Esophagus (tissue), 2 donors: Measurements from ENCODE around the gene MINK1. TPM values are rescaled to one million over a fixed set of nuclear protein-coding genes. Genes with fewer than 3 reads are reported as not detected.
"Not testable (repeated sequence)": the region's sequence is repeated elsewhere in the genome, so short reads cannot be mapped to it uniquely, and the experiment has no call there.

Experiments used
- H3K27ac ChIP-seq, 2 donors: one replicate each; pipeline ENCODE4 v1.5.1; 2013; ENCODE audit warnings: low read depth in 2 of 2, mild to moderate bottlenecking in 2 of 2, inconsistent platforms in 1 of 2, low read length in 1 of 2, moderate library complexity in 1 of 2
- H3K27me3 ChIP-seq, 2 donors: one replicate each; pipeline ENCODE4 v1.6.1; 2013; ENCODE audit warnings: low read length in 2 of 2, control low read depth in 1 of 2, mild to moderate bottlenecking in 1 of 2; ENCODE audit not compliant: insufficient read depth in 2 of 2, control insufficient read depth in 1 of 2
- H3K36me3 ChIP-seq, 2 donors: one replicate each; pipeline ENCODE4 v1.6.1; 2013; ENCODE audit warnings: low read length in 1 of 2; ENCODE audit not compliant: control insufficient read depth in 2 of 2, insufficient read depth in 2 of 2
- H3K4me1 ChIP-seq, 2 donors: one replicate each; pipeline ENCODE4 v1.6.1; 2013; ENCODE audit warnings: low read length in 1 of 2; ENCODE audit not compliant: control insufficient read depth in 2 of 2, insufficient read depth in 2 of 2
- H3K4me3 ChIP-seq, 2 donors: one replicate each; pipeline ENCODE4 v1.5.1; 2013; ENCODE audit warnings: low read length in 2 of 2, mild to moderate bottlenecking in 2 of 2, low read depth in 1 of 2, moderate library complexity in 1 of 2
- H3K9me3 ChIP-seq, 2 donors: one replicate each; pipeline ENCODE4 v1.6.1; 2013; ENCODE audit warnings: mild to moderate bottlenecking in 2 of 2, low read depth in 1 of 2, low read length in 1 of 2, moderate library complexity in 1 of 2; ENCODE audit not compliant: control insufficient read depth in 2 of 2, insufficient read depth in 1 of 2
- WGBS, 2 donors: extraction: QIAGEN DNeasy Blood & Tissue Kit; methylation state at CpG; one replicate each; pipeline ENCODE4 v1.1.7; 2013; 5-methylcytosine and 5-hydroxymethylcytosine counted together
- polyA plus RNA-seq, 2 donors: library from polyadenylated mRNA; stranded (reverse); fragments of 200-250 nt; gene quantifications; one replicate each; pipeline ENCODE4 v1.2.3, GENCODE V29; 2013
- donor health status: healthy with polysubstance abuse.
- donor health status: Bipolar disorder and iron deficiency.

Gene MINK1
- polyA plus RNA-seq, 2 donors: 86.1 to 161 TPM

- Histone ChIP-seq H3K4me1 (no peaks in the 10 kb centered on the region), H3K27ac (no peak overlapping the region), H3K4me3 (no peak overlapping the region), H3K27me3 (no peaks in the 10 kb centered on the region), H3K36me3 (no peaks in the 10 kb centered on the region), H3K9me3 (no peaks in the 10 kb centered on the region)
- WGBS, 2 donors: 67 to 83% methylated on average over 1 of the region's 1 CpG
These were observed 80.9 kb downstream of the MINK1 start for GRCh38 chr17:4913994-4914393.

GRCh38 chr17:4914551-4914950, 81.4 kb downstream of the MINK1 start:
- not testable (repeated sequence) for H3K27ac ChIP-seq, H3K4me3 ChIP-seq, H3K27me3 ChIP-seq, H3K36me3 ChIP-seq, H3K9me3 ChIP-seq, H3K4me1 ChIP-seq
- 86 to 95% methylated on average over 4 of the region's 4 CpGs for WGBS, 2 donors

- Histone ChIP-seq H3K9me3 (no peaks in the 10 kb centered on the region), H3K4me3 (no peak overlapping the region), H3K27ac (no peak overlapping the region), H3K27me3 (no peaks in the 10 kb centered on the region), H3K4me1 (no peaks in the 10 kb centered on the region), H3K36me3 (no peaks in the 10 kb centered on the region)
- 71 to 74% methylated on average over 8 of the region's 8 CpGs for WGBS, 2 donors
These were observed 86.4 kb downstream of the MINK1 start for GRCh38 chr17:4919511-4920047.

GRCh38 chr17:4920351-4921048, 87.4 kb downstream of the MINK1 start:
- Histone ChIP-seq H3K36me3 (no peaks in the 10 kb centered on the region), H3K4me3 (no peak overlapping the region), H3K27ac (peak overlapping the region in 1 of 2 donors; percentile 55), H3K9me3 (no peaks in the 10 kb centered on the region), H3K27me3 (no peaks in the 10 kb centered on the region), H3K4me1 (no peaks in the 10 kb centered on the region)
- WGBS, 2 donors: 70 to 79% methylated on average over 10 of the region's 10 CpGs

- 93 to 94% methylated on average over 4 of the region's 4 CpGs for WGBS, 2 donors
- no peaks in the 10 kb centered on the region for H3K27me3 ChIP-seq
- H3K36me3 ChIP-seq: no peaks in the 10 kb centered on the region
- H3K27ac ChIP-seq: no peak overlapping the region
- H3K9me3 ChIP-seq: no peaks in the 10 kb centered on the region
- no peaks in the 10 kb centered on the region for H3K4me1 ChIP-seq
- H3K4me3 ChIP-seq: no peak overlapping the region
These were observed 88.2 kb downstream of the MINK1 start for GRCh38 chr17:4921320-4921719.

- H3K27ac ChIP-seq, H3K27me3 ChIP-seq, H3K4me3 ChIP-seq, H3K9me3 ChIP-seq, H3K36me3 ChIP-seq, H3K4me1 ChIP-seq: not testable (repeated sequence)
- WGBS, 2 donors: 82 to 87% methylated on average over 24 of the region's 24 CpGs
These were observed 93.6 kb downstream of the MINK1 start for GRCh38 chr17:4926577-4927335.

- Histone ChIP-seq H3K4me3 (no peak overlapping the region), H3K27me3 (no peaks in the 10 kb centered on the region), H3K27ac (no peak overlapping the region), H3K36me3 (no peaks in the 10 kb centered on the region), H3K4me1 (no peaks in the 10 kb centered on the region), H3K9me3 (no peaks in the 10 kb centered on the region)
- 98% methylated on average over 18 of the region's 18 CpGs for whole genome bisulfite sequencing, 2 donors
These were observed 95.7 kb downstream of the MINK1 start for GRCh38 chr17:4928881-4929280.

- H3K4me3 ChIP-seq: no peak within 1 kb of the TSS
- H3K27me3 ChIP-seq: no peaks in the 10 kb centered on the region
- WGBS, 2 donors: 82% methylated on average over 14 of the region's 14 CpGs
- H3K36me3 ChIP-seq: peaks cover 0 to 10% of the 10 kb centered on the region in 2 donors
- no peaks in the 10 kb centered on the region for H3K9me3 ChIP-seq
- no peaks in the 10 kb centered on the region for H3K4me1 ChIP-seq
- H3K27ac ChIP-seq: no peak within 1 kb of the TSS
These were observed 98.8 kb downstream of the MINK1 start, which contains the start of gene GP1BA for GRCh38 chr17:4931963-4932362. TSS of gene GP1BA (plus strand) at chr17:4932277. CDS start at chr17:4932605, 328 bp downstream.

- no peaks in the 10 kb centered on the region for H3K9me3 ChIP-seq
- H3K27ac ChIP-seq: no peak overlapping the region
- peaks cover 0 to 14% of the 10 kb centered on the region in 2 donors for H3K36me3 ChIP-seq
- H3K4me1 ChIP-seq: no peaks in the 10 kb centered on the region
- no peaks in the 10 kb centered on the region for H3K27me3 ChIP-seq
- H3K4me3 ChIP-seq: no peak overlapping the region
- 87 to 92% methylated on average over 12 of the region's 12 CpGs for WGBS, 2 donors
These were observed 99.6 kb downstream of the MINK1 start for GRCh38 chr17:4932756-4933155.
